Measurements from ENCODE around the gene PSMA5. TPM values are rescaled to one million over a fixed set of nuclear protein-coding genes. Genes with fewer than 3 reads are reported as not detected.

The PSMA5 gene
- total and polyA plus RNA-seq, 10 of the 15 experiments (the other 5 are each of a cell fraction or from before 2014, with no cell fraction given), result 58.7 to 271 (median 187) TPM

- Histone ChIP-seq H3K9me3 (replicated peaks; ENCODE audit: control insufficient read depth, insufficient read depth, low read length) (no peaks in the 10 kb centered on the region), H3K4me2 (ENCODE audit: control insufficient read depth, insufficient read depth) (no peak overlapping the region), H2AFZ (ENCODE audit: control insufficient read depth, low read depth, low read length) (no peak overlapping the region), H3K36me3 (ENCODE audit: control insufficient read depth in 2 of 2, insufficient read depth in 2 of 2, low read length in 1 of 2) (no peaks in the 10 kb centered on the region), H4K20me1 (ENCODE audit: control insufficient read depth, insufficient read depth) (no peaks in the 10 kb centered on the region), H3K79me2 (ENCODE audit: control insufficient read depth, insufficient read depth, low read length) (no peaks in the 10 kb centered on the region), H3K4me3 (no peak overlapping the region), H3K27me3 (replicated peaks in 1 of 2; ENCODE audit: control insufficient read depth in 2 of 2, insufficient read depth in 2 of 2, low read length in 1 of 2) (peaks cover 4 to 7% of the 10 kb centered on the region in 2 experiments; a peak in 3 of 4 replicates), H3K9ac (ENCODE audit: control insufficient read depth, insufficient read depth, low read length) (no peak overlapping the region), H3K27ac (ENCODE audit: control insufficient read depth, insufficient read depth) (no peak overlapping the region), H3K4me1 (ENCODE audit: control insufficient read depth, insufficient read depth, low read length) (no peaks in the 10 kb centered on the region)
- in situ Hi-C loops (cut with MboI), result no loop called here
- SMC1A ChIA-PET (ENCODE audit: uncharacterized antibody, unreplicated experiment), result no interaction called here
- CTCF ChIA-PET, result interaction anchor here (1.2 to 1.6 kb wide), 2 partner anchors 11 to 65 kb away, joined by 4 to 6 read pairs; no protein-coding TSS in a partner anchor
- BruUV-seq (replicated peaks), result no TSS peak
- FAIRE-seq (no peak), ATAC-seq (no peak), DNase-seq (ENCODE audit: low read depth, low spot score) (no peak)
- intact Hi-C loops (cut with micrococcal nuclease; ENCODE audit: unreplicated experiment), result no loop called here
- POLR2A ChIA-PET, result no interaction called here
- 93% methylated on average over 1 of the region's 1 CpG for WGBS (ENCODE audit: insufficient coverage, insufficient replicate concordance, low lambda C conversion rate, missing lambda C conversion rate)
- RAD21 ChIA-PET (ENCODE audit: unreplicated experiment), result no interaction called here
- TF ChIP-seq, protein P1, sequence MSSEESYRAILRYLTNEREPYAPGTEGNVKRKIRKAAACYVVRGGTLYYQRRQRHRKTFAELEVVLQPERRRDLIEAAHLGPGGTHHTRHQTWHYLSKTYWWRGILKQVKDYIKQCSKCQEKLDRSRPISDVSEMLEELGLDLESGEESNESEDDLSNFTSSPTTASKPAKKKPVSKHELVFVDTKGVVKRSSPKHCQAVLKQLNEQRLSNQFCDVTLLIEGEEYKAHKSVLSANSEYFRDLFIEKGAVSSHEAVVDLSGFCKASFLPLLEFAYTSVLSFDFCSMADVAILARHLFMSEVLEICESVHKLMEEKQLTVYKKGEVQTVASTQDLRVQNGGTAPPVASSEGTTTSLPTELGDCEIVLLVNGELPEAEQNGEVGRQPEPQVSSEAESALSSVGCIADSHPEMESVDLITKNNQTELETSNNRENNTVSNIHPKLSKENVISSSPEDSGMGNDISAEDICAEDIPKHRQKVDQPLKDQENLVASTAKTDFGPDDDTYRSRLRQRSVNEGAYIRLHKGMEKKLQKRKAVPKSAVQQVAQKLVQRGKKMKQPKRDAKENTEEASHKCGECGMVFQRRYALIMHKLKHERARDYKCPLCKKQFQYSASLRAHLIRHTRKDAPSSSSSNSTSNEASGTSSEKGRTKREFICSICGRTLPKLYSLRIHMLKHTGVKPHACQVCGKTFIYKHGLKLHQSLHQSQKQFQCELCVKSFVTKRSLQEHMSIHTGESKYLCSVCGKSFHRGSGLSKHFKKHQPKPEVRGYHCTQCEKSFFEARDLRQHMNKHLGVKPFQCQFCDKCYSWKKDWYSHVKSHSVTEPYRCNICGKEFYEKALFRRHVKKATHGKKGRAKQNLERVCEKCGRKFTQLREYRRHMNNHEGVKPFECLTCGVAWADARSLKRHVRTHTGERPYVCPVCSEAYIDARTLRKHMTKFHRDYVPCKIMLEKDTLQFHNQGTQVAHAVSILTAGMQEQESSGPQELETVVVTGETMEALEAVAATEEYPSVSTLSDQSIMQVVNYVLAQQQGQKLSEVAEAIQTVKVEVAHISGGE (CRISPR knock-in tag; IDR thresholded peaks at IDR 0.05), result no peak
- no peak for TF ChIP-seq SP1 (IDR thresholded peaks at IDR 0.05; ENCODE audit: low read depth, low read length)
- TF ChIP-seq MEF2A (IDR thresholded peaks at IDR 0.05; ENCODE audit: insufficient read depth, low read depth, low read length), result no peak
- no peak for TF ChIP-seq TCF3 (IDR thresholded peaks at IDR 0.05; ENCODE audit: borderline replicate concordance, insufficient read depth, low read depth, low read length)
- TF ChIP-seq ZNF622 (IDR thresholded peaks at IDR 0.05), result no peak
- no peak for TF ChIP-seq ZBED1 (IDR thresholded peaks at IDR 0.05; ENCODE audit: borderline replicate concordance)
- no peak for TF ChIP-seq ZBTB4 (CRISPR knock-in tag; IDR thresholded peaks at IDR 0.05)
- TF ChIP-seq EED (IDR thresholded peaks at IDR 0.05; ENCODE audit: low read depth), result no peak
- no peak for TF ChIP-seq MYC (IDR thresholded peaks at IDR 0.05; ENCODE audit: insufficient read depth, insufficient read length, insufficient replicate concordance, low read length, severe bottlenecking)
- no peak for TF ChIP-seq GATAD2B (conservative IDR thresholded peaks at IDR 0.05; ENCODE audit: low read depth)
- no peak for TF ChIP-seq MXI1 (IDR thresholded peaks at IDR 0.05; ENCODE audit: low read depth, low read length)
- no peak for TF ChIP-seq SMC3 (IDR thresholded peaks at IDR 0.05; ENCODE audit: borderline replicate concordance, low read length)
- TF ChIP-seq NFYA (IDR thresholded peaks at IDR 0.05; ENCODE audit: borderline replicate concordance, low read depth, low read length), result no peak
- TF ChIP-seq SKIL (IDR thresholded peaks at IDR 0.05; ENCODE audit: low read depth, poor library complexity, severe bottlenecking), result no peak
- no peak for TF ChIP-seq KLF5 (IDR thresholded peaks at IDR 0.05; ENCODE audit: partially characterized antibody)
- TF ChIP-seq POLR2AphosphoS5 (IDR thresholded peaks at IDR 0.05; ENCODE audit: low read length), result no peak
- TF ChIP-seq RAD21 (IDR thresholded peaks at IDR 0.05; ENCODE audit: insufficient read depth, low read depth, low read length), result no peak
These were observed 41.8 kb upstream of the PSMA5 start for GRCh38 chr1:109468061-109468460.
